Body of pancreas (tissue), 4 donors: Measurements from ENCODE around the gene SDC1.
"Not testable (repeated sequence)": the region's sequence is repeated elsewhere in the genome, so short reads cannot be mapped to it uniquely, and the experiment has no call there.

Experiments used
- POLR2A ChIP-seq, 3 donors: fragments of 450-650 bp; IDR thresholded peaks; one replicate each; pipeline ENCODE4 v1.6.1; 2016; ENCODE audit warnings: antibody characterized with exemption in 3 of 3, mild to moderate bottlenecking in 2 of 3
- TF ChIP-seq, protein P1 (sequence below), 7 experiments: fragments of 450-650 bp in 4 of 7; fragments of 200-600 bp in 3 of 7; sonication (generic) in 3 of 7; IDR thresholded peaks; one replicate each; pipeline ENCODE4 v1.5.1; 2016 to 2019; ENCODE audit warnings: antibody characterized with exemption in 7 of 7

DNA sequence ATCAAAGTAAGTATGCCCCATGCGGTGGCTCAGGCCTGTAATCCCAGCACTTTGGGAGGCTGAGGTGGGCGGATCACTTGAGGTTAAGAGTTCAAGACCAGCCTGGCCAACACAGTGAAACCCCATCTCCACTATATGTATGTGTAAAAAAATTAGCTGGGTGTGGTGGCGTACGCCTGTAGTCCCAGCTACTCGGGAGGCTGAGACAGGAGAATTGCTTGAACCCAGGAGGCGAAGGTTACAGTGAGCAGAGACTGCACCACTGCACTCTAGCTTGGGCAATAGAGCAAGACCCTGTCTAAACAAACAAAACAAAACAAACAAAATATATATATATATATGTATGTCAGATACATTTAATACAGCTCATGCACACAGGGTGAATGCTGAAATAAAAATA, 43.4 kb upstream of the SDC1 start:
- TF ChIP-seq, protein P1, sequence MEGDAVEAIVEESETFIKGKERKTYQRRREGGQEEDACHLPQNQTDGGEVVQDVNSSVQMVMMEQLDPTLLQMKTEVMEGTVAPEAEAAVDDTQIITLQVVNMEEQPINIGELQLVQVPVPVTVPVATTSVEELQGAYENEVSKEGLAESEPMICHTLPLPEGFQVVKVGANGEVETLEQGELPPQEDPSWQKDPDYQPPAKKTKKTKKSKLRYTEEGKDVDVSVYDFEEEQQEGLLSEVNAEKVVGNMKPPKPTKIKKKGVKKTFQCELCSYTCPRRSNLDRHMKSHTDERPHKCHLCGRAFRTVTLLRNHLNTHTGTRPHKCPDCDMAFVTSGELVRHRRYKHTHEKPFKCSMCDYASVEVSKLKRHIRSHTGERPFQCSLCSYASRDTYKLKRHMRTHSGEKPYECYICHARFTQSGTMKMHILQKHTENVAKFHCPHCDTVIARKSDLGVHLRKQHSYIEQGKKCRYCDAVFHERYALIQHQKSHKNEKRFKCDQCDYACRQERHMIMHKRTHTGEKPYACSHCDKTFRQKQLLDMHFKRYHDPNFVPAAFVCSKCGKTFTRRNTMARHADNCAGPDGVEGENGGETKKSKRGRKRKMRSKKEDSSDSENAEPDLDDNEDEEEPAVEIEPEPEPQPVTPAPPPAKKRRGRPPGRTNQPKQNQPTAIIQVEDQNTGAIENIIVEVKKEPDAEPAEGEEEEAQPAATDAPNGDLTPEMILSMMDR (IDR thresholded peaks at IDR 0.05) = not testable (repeated sequence)
- TF ChIP-seq POLR2A (IDR thresholded peaks at IDR 0.05) = not testable (repeated sequence)
